Cardiac fibroblast (primary cell): ENCODE data around the gene MARS1.
"Not testable (repeated sequence)": the region's sequence is repeated elsewhere in the genome, so short reads cannot be mapped to it uniquely, and the experiment has no call there.

Source experiments
- DNase-seq, 2 donors: peaks; one replicate each; pipeline versions ENCODE4 v3.0.0 to v3.0.0-alpha.2; 2010; ENCODE audit warnings: low read depth in 2 of 2
- H3K4me3 ChIP-seq, 2 donors: replicated peaks in 1 of 2; 1 replicate in 1 of 2; 2 replicates in 1 of 2; pipeline ENCODE4 v1.5.1; 2011; ENCODE audit warnings: low read depth in 2 of 2, low read length in 2 of 2, mild to moderate bottlenecking in 2 of 2, moderate library complexity in 1 of 2
- TF ChIP-seq, protein P1 (sequence below): IDR thresholded peaks from one replicate; pipeline ENCODE4 v1.5.1; 2011; ENCODE audit warnings: low read depth, mild to moderate bottlenecking, low read length, inconsistent platforms

Gene MARS1

DNA sequence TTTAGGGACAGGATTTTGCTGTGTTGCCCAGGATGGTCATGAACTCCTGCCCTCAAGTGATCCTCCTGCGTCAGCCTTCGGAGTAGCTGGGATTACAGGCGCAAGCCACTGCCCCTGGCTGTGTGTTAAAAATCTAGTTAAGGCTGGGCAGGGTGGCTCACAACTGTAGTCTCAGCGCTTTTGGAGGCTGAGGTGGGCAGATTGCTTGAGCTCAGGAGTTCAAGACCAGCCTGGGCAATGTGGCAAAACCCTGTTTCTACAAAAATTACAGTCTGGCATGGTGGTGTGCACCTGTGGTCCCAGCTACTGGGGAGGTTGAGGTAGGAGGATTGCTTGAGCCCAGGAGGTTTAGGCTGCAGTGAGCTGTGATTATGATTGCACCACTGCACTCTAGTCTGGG lies 23.3 kb downstream of the MARS1 start:
- TF ChIP-seq, protein P1, sequence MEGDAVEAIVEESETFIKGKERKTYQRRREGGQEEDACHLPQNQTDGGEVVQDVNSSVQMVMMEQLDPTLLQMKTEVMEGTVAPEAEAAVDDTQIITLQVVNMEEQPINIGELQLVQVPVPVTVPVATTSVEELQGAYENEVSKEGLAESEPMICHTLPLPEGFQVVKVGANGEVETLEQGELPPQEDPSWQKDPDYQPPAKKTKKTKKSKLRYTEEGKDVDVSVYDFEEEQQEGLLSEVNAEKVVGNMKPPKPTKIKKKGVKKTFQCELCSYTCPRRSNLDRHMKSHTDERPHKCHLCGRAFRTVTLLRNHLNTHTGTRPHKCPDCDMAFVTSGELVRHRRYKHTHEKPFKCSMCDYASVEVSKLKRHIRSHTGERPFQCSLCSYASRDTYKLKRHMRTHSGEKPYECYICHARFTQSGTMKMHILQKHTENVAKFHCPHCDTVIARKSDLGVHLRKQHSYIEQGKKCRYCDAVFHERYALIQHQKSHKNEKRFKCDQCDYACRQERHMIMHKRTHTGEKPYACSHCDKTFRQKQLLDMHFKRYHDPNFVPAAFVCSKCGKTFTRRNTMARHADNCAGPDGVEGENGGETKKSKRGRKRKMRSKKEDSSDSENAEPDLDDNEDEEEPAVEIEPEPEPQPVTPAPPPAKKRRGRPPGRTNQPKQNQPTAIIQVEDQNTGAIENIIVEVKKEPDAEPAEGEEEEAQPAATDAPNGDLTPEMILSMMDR: no peak
- H3K4me3 ChIP-seq: no peak overlapping the region
- no peak for DNase-seq

DNA sequence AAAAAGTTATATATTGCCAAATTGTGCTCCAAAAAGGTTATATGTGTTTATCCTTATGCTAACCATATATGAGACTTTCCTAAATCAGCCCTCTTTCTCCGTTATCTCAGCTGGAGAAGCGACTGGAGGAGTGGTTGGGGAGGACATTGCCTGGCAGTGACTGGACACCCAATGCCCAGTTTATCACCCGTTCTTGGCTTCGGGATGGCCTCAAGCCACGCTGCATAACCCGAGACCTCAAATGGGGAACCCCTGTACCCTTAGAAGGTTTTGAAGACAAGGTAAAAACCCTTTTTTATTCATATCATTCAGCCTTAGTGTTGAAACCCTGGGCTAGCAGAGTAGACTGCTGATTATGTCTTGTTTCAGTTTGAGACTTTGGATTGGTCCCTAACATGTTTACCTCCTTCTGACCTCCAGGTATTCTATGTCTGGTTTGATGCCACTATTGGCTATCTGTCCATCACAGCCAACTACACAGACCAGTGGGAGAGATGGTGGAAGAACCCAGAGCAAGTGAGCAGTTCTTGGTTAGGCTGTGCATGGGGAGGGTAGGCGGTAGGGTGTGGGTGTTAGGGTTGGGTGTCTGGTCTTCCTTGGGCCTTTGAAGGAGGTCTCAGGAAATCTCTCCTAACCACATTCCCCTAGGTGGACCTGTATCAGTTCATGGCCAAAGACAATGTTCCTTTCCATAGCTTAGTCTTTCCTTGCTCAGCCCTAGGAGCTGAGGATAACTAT lies 23.9 kb downstream of the MARS1 start:
- no peak overlapping the region for H3K4me3 ChIP-seq
- TF ChIP-seq, protein P1: no peak
- DNase-seq: no peak

GRCh38 chr12:57512665-57513064 lies 24.8 kb downstream of the MARS1 start:
- TF ChIP-seq, protein P1: no peak
- no peak overlapping the region for H3K4me3 ChIP-seq
- DNase-seq: no peak

GRCh38 chr12:57513266-57513665 lies 25.4 kb downstream of the MARS1 start:
- H3K4me3 ChIP-seq: no peak overlapping the region
- TF ChIP-seq, protein P1: no peak
- no peak for DNase-seq

- H3K4me3 ChIP-seq, DNase-seq: not testable (repeated sequence)
These were observed 25.8 kb downstream of the MARS1 start for GRCh38 chr12:57513677-57514076.

- DNase-seq, H3K4me3 ChIP-seq: not testable (repeated sequence)
These were observed 26.4 kb downstream of the MARS1 start for GRCh38 chr12:57514246-57514645.

GRCh38 chr12:57514720-57515407 lies 27.0 kb downstream of the MARS1 start:
- H3K4me3 ChIP-seq: no peak overlapping the region
- TF ChIP-seq, protein P1: no peak
- DNase-seq: no peak
